ENCODE data around the gene PCDHGA3.

- TF ChIP-seq CTCF (optimal IDR thresholded peaks at IDR 0.05 in 1 of 3, IDR thresholded peaks at IDR 0.05 in 1 of 3, conservative IDR thresholded peaks at IDR 0.05 in 1 of 3; ENCODE audit: extremely low read depth in 1 of 3, insufficient read depth in 2 of 3, low read length in 3 of 3) = peak; percentile 82 to 93 (median 87)
- TF ChIP-seq EZH2 (IDR thresholded peaks at IDR 0.05; ENCODE audit: low read length) = no peak
Observed at GRCh38 chr5:141320225-141321169, 23.1 kb upstream of the PCDHGA3 start, which contains the start of gene TAF7.
